Epidermal melanocyte (primary cell): ENCODE results near the gene RBBP8.
"Not testable (repeated sequence)": the region's sequence is repeated elsewhere in the genome, so short reads cannot be mapped to it uniquely, and the experiment has no call there.

Experiments
- DNase-seq: peaks from one replicate; pipeline ENCODE4 v3.0.0; 2011; ENCODE audit warnings: low spot score; ENCODE audit not compliant: insufficient read length

The RBBP8 gene

GRCh38 chr18:22943847-22944246, 10.7 kb downstream of the RBBP8 start:
- DNase-seq: no peak

GRCh38 chr18:22946217-22946616, 13.1 kb downstream of the RBBP8 start:
- DNase-seq: no peak

- no peak for DNase-seq
Measured at GRCh38 chr18:22946846-22947245, 13.7 kb downstream of the RBBP8 start.

- no peak for DNase-seq
Measured at GRCh38 chr18:22951823-22952222, 18.7 kb downstream of the RBBP8 start.

GRCh38 chr18:22952525-22952924, 19.4 kb downstream of the RBBP8 start:
- no peak for DNase-seq

- not testable (repeated sequence) for DNase-seq
Measured at GRCh38 chr18:22953982-22954381, 20.9 kb downstream of the RBBP8 start.

- DNase-seq: no peak
Measured at GRCh38 chr18:22956226-22956625, 23.1 kb downstream of the RBBP8 start.

GRCh38 chr18:22961156-22961555, 28.0 kb downstream of the RBBP8 start:
- DNase-seq: no peak

GRCh38 chr18:22962004-22962403, 28.9 kb downstream of the RBBP8 start:
- DNase-seq: no peak

GRCh38 chr18:22964116-22964515, 31.0 kb downstream of the RBBP8 start:
- DNase-seq: no peak

- DNase-seq: no peak
Measured at GRCh38 chr18:22964722-22965121, 31.6 kb downstream of the RBBP8 start.

- DNase-seq: no peak
Measured at GRCh38 chr18:22971038-22971437, 37.9 kb downstream of the RBBP8 start.

- DNase-seq: no peak
Measured at GRCh38 chr18:22974001-22974400, 40.9 kb downstream of the RBBP8 start.

GRCh38 chr18:22974707-22975106, 41.6 kb downstream of the RBBP8 start:
- no peak for DNase-seq

- no peak for DNase-seq
Measured at GRCh38 chr18:22975508-22975907, 42.4 kb downstream of the RBBP8 start.

GRCh38 chr18:22977847-22978701, 44.9 kb downstream of the RBBP8 start:
- DNase-seq: peak; percentile 28

- DNase-seq: no peak
Measured at GRCh38 chr18:22980394-22980793, 47.3 kb downstream of the RBBP8 start.

- no peak for DNase-seq
Measured at GRCh38 chr18:22981274-22982133, 48.4 kb downstream of the RBBP8 start.

GRCh38 chr18:22983175-22983574, 50.0 kb downstream of the RBBP8 start:
- no peak for DNase-seq

- no peak for DNase-seq
Measured at GRCh38 chr18:22985250-22985649, 52.1 kb downstream of the RBBP8 start.

- DNase-seq: no peak
Measured at GRCh38 chr18:22987547-22988189, 54.5 kb downstream of the RBBP8 start.

GRCh38 chr18:22988208-22988607, 55.1 kb downstream of the RBBP8 start:
- DNase-seq: no peak
